HCT116 (cell line): ENCODE data around the gene GALK1. TPM values are rescaled to one million over a fixed set of nuclear protein-coding genes. Genes with fewer than 3 reads are reported as not detected.

ENCODE experiments used
- ATAC-seq: fragments of 200-7000 bp; cut with Tn5 transposase; 2 replicates; pipeline ENCODE4 v1.9.1; 2020; ENCODE audit warnings: mild to moderate bottlenecking, moderate library complexity
- BruUV-seq: library from RNA; stranded (reverse); fragments of 400-500 nt; replicated peaks from 2 replicates; lab custom pipeline; 2021; lab: Mats Ljungman, UMichigan
- CTCF ChIA-PET: fragments of 300-600 bp; sonication (Branson Sonifier 250); formaldehyde crosslinking; loops from one replicate; lab custom pipeline; 2021; ENCODE audit warnings: antibody characterized with exemption; lab: Charles Lee
- POLR2A ChIA-PET: fragments of 300-600, 350-600 bp; sonication (Branson Sonifier 250); formaldehyde crosslinking; loops from one replicate; lab custom pipeline; 2021; ENCODE audit warnings: antibody characterized with exemption; lab: Charles Lee
- RAD21 ChIA-PET, 2 experiments: fragments of 300-600 bp; sonication (Branson Sonifier 250); formaldehyde crosslinking; loops; one replicate each; lab custom pipeline; 2023; ENCODE audit warnings: low total read pairs in 2 of 2; ENCODE audit not compliant: uncharacterized antibody in 2 of 2, unreplicated experiment in 2 of 2, low non-redundant PET in 1 of 2; lab: Charles Lee
- DNase-seq: peaks from one replicate; pipeline ENCODE4 v3.0.0-alpha.2; 2010; ENCODE audit warnings: low read depth, low spot score
- H2AFZ ChIP-seq: fragments of 200-600 bp; shearing (Covaris generic), sonication (generic); 2 replicates; pipeline ENCODE4 v1.6.1; 2017; ENCODE audit warnings: low read depth, mixed run types, mixed read lengths, antibody characterized with exemption, low read length; ENCODE audit not compliant: poor library complexity, severe bottlenecking
- H3K27ac ChIP-seq: 2 replicates; pipeline ENCODE4 v1.5.1; 2012; ENCODE audit warnings: low read depth, low read length
- H3K27me3 ChIP-seq: fragments of 200-600 bp; sonication (generic); 2 replicates; pipeline ENCODE4 v1.6.1; 2016; ENCODE audit warnings: mixed run types, low read length, mixed read lengths; ENCODE audit not compliant: insufficient read depth
- H3K36me3 ChIP-seq, 2 experiments: fragments of 200-500 bp in 1 of 2; fragments of 200-600 bp in 1 of 2; sonication (Bioruptor generic) in 1 of 2; sonication (generic) in 1 of 2; 2 replicates each; pipeline versions ENCODE4 v1.5.1 to v1.6.1; 2014 to 2016; ENCODE audit warnings: low read length in 2 of 2, inconsistent platforms in 1 of 2, mixed read lengths in 1 of 2, mixed run types in 1 of 2; ENCODE audit not compliant: insufficient read depth in 2 of 2, control insufficient read depth in 1 of 2
- H3K4me1 ChIP-seq, 2 experiments: fragments of 200-600 bp in 1 of 2; sonication (generic) in 1 of 2; 2 replicates each; pipeline versions ENCODE4 v1.5.1 to v1.6.1; 2012 to 2017; ENCODE audit warnings: low read length in 2 of 2, inconsistent platforms in 1 of 2, mild to moderate bottlenecking in 1 of 2, mixed read lengths in 1 of 2, mixed run types in 1 of 2, moderate library complexity in 1 of 2; ENCODE audit not compliant: insufficient read depth in 2 of 2, control insufficient read depth in 1 of 2
- H3K4me2 ChIP-seq: fragments of 200-600 bp; sonication (generic); 2 replicates; pipeline ENCODE4 v1.6.1; 2017; ENCODE audit warnings: mixed run types, low read length, mixed read lengths
- H3K4me3 ChIP-seq, 2 experiments: fragments of 200-600 bp in 1 of 2; sonication (generic) in 1 of 2; replicated peaks in 1 of 2; 2 replicates each; pipeline ENCODE4 v1.5.1; 2011 to 2016; ENCODE audit warnings: low read length in 2 of 2, control low read depth in 1 of 2, low read depth in 1 of 2, mild to moderate bottlenecking in 1 of 2, mixed read lengths in 1 of 2, mixed run types in 1 of 2
- H3K79me2 ChIP-seq: fragments of 200-600 bp; sonication (generic); 2 replicates; pipeline ENCODE4 v1.6.1; 2017; ENCODE audit warnings: mild to moderate bottlenecking, mixed run types, low read length, moderate library complexity, mixed read lengths; ENCODE audit not compliant: insufficient read depth
- H3K9ac ChIP-seq: fragments of 200-600 bp; sonication (generic); 2 replicates; pipeline ENCODE4 v1.6.1; 2016; ENCODE audit warnings: low read length, mixed read lengths
- H3K9me2 ChIP-seq: fragments of 200-600 bp; sonication (generic), shearing (Covaris generic); 2 replicates; pipeline ENCODE4 v1.6.1; 2017; ENCODE audit warnings: mixed run types, mild to moderate bottlenecking, moderate library complexity; ENCODE audit not compliant: insufficient read depth
- H3K9me3 ChIP-seq, 2 experiments: fragments of 200-500 bp in 1 of 2; fragments of 200-600 bp in 1 of 2; sonication (Bioruptor generic) in 1 of 2; sonication (generic) in 1 of 2; 2 replicates each; pipeline ENCODE4 v1.6.1; 2014 to 2017; ENCODE audit warnings: low read length in 2 of 2, mixed read lengths in 2 of 2, inconsistent platforms in 1 of 2, low read depth in 1 of 2, mild to moderate bottlenecking in 1 of 2, mixed run types in 1 of 2, moderate library complexity in 1 of 2; ENCODE audit not compliant: control insufficient read depth in 1 of 2, insufficient read depth in 1 of 2
- H4K20me1 ChIP-seq: fragments of 200-600 bp; sonication (generic), shearing (Covaris generic); 2 replicates; pipeline ENCODE4 v1.6.1; 2017; ENCODE audit warnings: mixed run types, mild to moderate bottlenecking, moderate library complexity; ENCODE audit not compliant: insufficient read depth
- CBX3 ChIP-seq: IDR thresholded peaks from 2 replicates; pipeline ENCODE4 v1.6.1; 2012; ENCODE audit warnings: low read depth
- CTCF ChIP-seq, 3 experiments: fragments of 200-600 bp in 1 of 3; sonication (generic) in 1 of 3; IDR thresholded peaks in 2 of 3; conservative IDR thresholded peaks in 1 of 3; 2 replicates each; pipeline ENCODE4 v1.5.1; 2012 to 2017; ENCODE audit warnings: low read depth in 2 of 3, low read length in 2 of 3, antibody characterized with exemption in 1 of 3, borderline replicate concordance in 1 of 3, control low read depth in 1 of 3, mild to moderate bottlenecking in 1 of 3, mixed read lengths in 1 of 3, mixed run types in 1 of 3, moderate library complexity in 1 of 3; ENCODE audit not compliant: insufficient read depth in 1 of 3
- EGR1 ChIP-seq: IDR thresholded peaks from 2 replicates; pipeline ENCODE4 v1.6.1; 2012; ENCODE audit warnings: low read depth
- RAD21 ChIP-seq: IDR thresholded peaks from 2 replicates; pipeline ENCODE4 v1.6.1; 2012; ENCODE audit warnings: low read depth, mild to moderate bottlenecking
- SP1 ChIP-seq: IDR thresholded peaks from 2 replicates; pipeline ENCODE4 v1.6.1; 2012; ENCODE audit warnings: low read depth
- ZBTB33 ChIP-seq: IDR thresholded peaks from 2 replicates; pipeline ENCODE4 v1.6.1; 2011; ENCODE audit warnings: mild to moderate bottlenecking, low read length, moderate library complexity; ENCODE audit not compliant: insufficient replicate concordance; ENCODE audit errors: extremely low read depth
- intact Hi-C: fragments of 100-400 bp; cut with micrococcal nuclease; formaldehyde crosslinking; loops from 2 replicates; pipeline ENCODE4 v1.10.0; 2022
- total RNA-seq: library from RNA; stranded (reverse); gene quantifications from one replicate; pipeline ENCODE4 v1.2.1, GENCODE V29; 2021; ENCODE audit not compliant: unreplicated experiment

GALK1 gene
- total RNA-seq, 1 experiment from 2014 or later = 57.8 TPM

- BruUV-seq = no TSS peak
- no peak overlapping the region for H2AFZ ChIP-seq
- H3K9me2 ChIP-seq = no peaks in the 10 kb centered on the region
- intact Hi-C loops = no loop called here
- H3K27ac ChIP-seq = no peak overlapping the region
- H3K27me3 ChIP-seq = no peaks in the 10 kb centered on the region
- peaks cover 0 to 6% of the 10 kb centered on the region in 2 experiments; a peak in 1 of 4 replicates for H3K36me3 ChIP-seq
- no peak overlapping the region for H3K9ac ChIP-seq
- ChIA-PET CTCF (interaction anchor here (3.7 kb wide), 1 partner anchor 7 kb away, joined by 23 read pairs; the partner anchor contains the start of gene GALK1), RAD21 (no interaction called here), POLR2A (interaction anchor here (2.6 kb wide), 1 partner anchor 8 kb away, joined by 20 read pairs; a partner anchor contains a TSS)
- no peak overlapping the region for H3K4me3 ChIP-seq
- ATAC-seq = no peak
- H3K9me3 ChIP-seq = no peaks in the 10 kb centered on the region
- H3K79me2 ChIP-seq = no peaks in the 10 kb centered on the region
- no peak overlapping the region for H3K4me2 ChIP-seq
- TF ChIP-seq RAD21 = peak; percentile 66
- no peak for TF ChIP-seq CBX3
- TF ChIP-seq SP1 = no peak
- no peak for TF ChIP-seq EGR1
- TF ChIP-seq CTCF (IDR thresholded peaks at IDR 0.05 in 2 of 3, conservative IDR thresholded peaks at IDR 0.05 in 1 of 3; ENCODE audit: borderline replicate concordance in 1 of 3, insufficient read depth in 1 of 3, low read depth in 2 of 3, low read length in 2 of 3) = peak; percentile 17 to 58 (median 35); a peak in 2 of 6 replicates
- no peak for TF ChIP-seq ZBTB33
- H4K20me1 ChIP-seq = peaks cover 2% of the 10 kb centered on the region; the same call in 1 of the 2 replicates
- peaks cover 6 to 19% of the 10 kb centered on the region in 2 experiments for H3K4me1 ChIP-seq
- DNase-seq = no peak
Measured at GRCh38 chr17:75771334-75772281, 6.6 kb upstream of the GALK1 start.
